IMR-90 (cell line): ENCODE results near the gene EPN3. TPM values are rescaled to one million over a fixed set of nuclear protein-coding genes. Genes with fewer than 3 reads are reported as not detected.

Experiments
- ATAC-seq: fragments of 200-7000 bp; cut with Tn5 transposase; 2 replicates; pipeline ENCODE4 v1.9.1; 2020; ENCODE audit warnings: low read depth, mild to moderate bottlenecking, moderate library complexity
- BruUV-seq: library from RNA; stranded (reverse); fragments of 400-500 nt; replicated peaks from 2 replicates; lab custom pipeline; 2021; lab: Mats Ljungman, UMichigan
- CTCF ChIA-PET: fragments of 300-600 bp; formaldehyde crosslinking; extraction: SDS; loops from one replicate; lab custom pipeline; 2021; ENCODE audit warnings: antibody characterized with exemption; lab: Yijun Ruan, JAX
- POLR2A ChIA-PET: fragments of 300-600 bp; sonication (Branson Sonifier 250); formaldehyde crosslinking; loops from one replicate; lab custom pipeline; 2022; ENCODE audit warnings: antibody characterized with exemption; ENCODE audit not compliant: unreplicated experiment; lab: Charles Lee
- DNase-seq: peaks from one replicate; pipeline ENCODE4 v3.0.0; 2013
- H2AFZ ChIP-seq: replicated peaks from 2 replicates; pipeline ENCODE3; 2013; ENCODE audit warnings: low read length, mild to moderate bottlenecking; ENCODE audit not compliant: poor library complexity
- H2AK5ac ChIP-seq: 2 replicates; pipeline ENCODE4 v1.6.1; 2013; ENCODE audit warnings: low read depth, low read length, inconsistent platforms
- H2AK9ac ChIP-seq: replicated peaks from 2 replicates; pipeline ENCODE3; 2013; ENCODE audit warnings: mild to moderate bottlenecking, low read depth, low read length, moderate library complexity; ENCODE audit not compliant: poor library complexity
- H2BK120ac ChIP-seq: 2 replicates; pipeline ENCODE4 v1.6.1; 2013; ENCODE audit warnings: low read depth, low read length, inconsistent platforms
- H2BK15ac ChIP-seq: 3 replicates; pipeline ENCODE4 v1.6.1; 2013; ENCODE audit warnings: low read depth, low read length, inconsistent platforms
- H2BK20ac ChIP-seq: 2 replicates; pipeline ENCODE4 v1.6.1; 2013; ENCODE audit warnings: low read depth, mild to moderate bottlenecking, inconsistent platforms, low read length, moderate library complexity
- H2BK5ac ChIP-seq: 2 replicates; pipeline ENCODE4 v1.6.1; 2013; ENCODE audit warnings: mild to moderate bottlenecking, low read depth, low read length, inconsistent platforms; ENCODE audit not compliant: poor library complexity, severe bottlenecking
- H3K14ac ChIP-seq: replicated peaks from 2 replicates; pipeline ENCODE4 v1.6.1; 2013; ENCODE audit warnings: low read depth, low read length, inconsistent platforms
- H3K18ac ChIP-seq: 2 replicates; pipeline ENCODE4 v1.6.1; 2013; ENCODE audit warnings: low read depth, low read length, control low read depth
- H3K23ac ChIP-seq: 2 replicates; pipeline ENCODE4 v1.6.1; 2013; ENCODE audit warnings: low read depth, low read length, inconsistent platforms
- H3K27ac ChIP-seq: 2 replicates; pipeline ENCODE4 v1.5.1; 2013; ENCODE audit warnings: mild to moderate bottlenecking, control low read depth, low read length; ENCODE audit not compliant: insufficient read depth
- H3K27me3 ChIP-seq: 2 replicates; pipeline ENCODE4 v1.6.1; 2013; ENCODE audit warnings: low read length; ENCODE audit not compliant: control insufficient read depth, insufficient read depth
- H3K36me3 ChIP-seq: 2 replicates; pipeline ENCODE4 v1.6.1; 2013; ENCODE audit warnings: low read length, mixed read lengths; ENCODE audit not compliant: control insufficient read depth, insufficient read depth
- H3K4ac ChIP-seq: 2 replicates; pipeline ENCODE4 v1.6.1; 2013; ENCODE audit warnings: low read depth, low read length, inconsistent platforms
- H3K4me1 ChIP-seq: 2 replicates; pipeline ENCODE4 v1.6.1; 2013; ENCODE audit warnings: low read length, mixed read lengths; ENCODE audit not compliant: control insufficient read depth, insufficient read depth
- H3K4me2 ChIP-seq: 2 replicates; pipeline ENCODE4 v1.6.1; 2013; ENCODE audit warnings: low read depth, mild to moderate bottlenecking, control low read depth, low read length, moderate library complexity
- H3K4me3 ChIP-seq: 2 replicates; pipeline ENCODE4 v1.5.1; 2013; ENCODE audit warnings: low read depth, mild to moderate bottlenecking, control low read depth, low read length, moderate library complexity; ENCODE audit not compliant: insufficient read depth
- H3K56ac ChIP-seq: 2 replicates; pipeline ENCODE4 v1.6.1; 2013; ENCODE audit warnings: low read length, inconsistent platforms; ENCODE audit not compliant: insufficient read depth; ENCODE audit errors: extremely low read depth
- H3K79me1 ChIP-seq, 2 experiments: 2 replicates each; pipeline ENCODE4 v1.6.1; 2013; ENCODE audit warnings: low read length in 2 of 2, inconsistent platforms in 1 of 2, low read depth in 1 of 2
- H3K9ac ChIP-seq: 2 replicates; pipeline ENCODE4 v1.6.1; 2013; ENCODE audit warnings: low read depth, low read length, control low read depth
- H3K9me1 ChIP-seq: 2 replicates; pipeline ENCODE4 v1.6.1; 2013; ENCODE audit warnings: low read length, inconsistent platforms; ENCODE audit not compliant: insufficient read depth
- H3K9me3 ChIP-seq: 2 replicates; pipeline ENCODE4 v1.6.1; 2013; ENCODE audit warnings: low read length; ENCODE audit not compliant: control insufficient read depth, insufficient read depth
- H4K20me1 ChIP-seq: 2 replicates; pipeline ENCODE4 v1.6.1; 2013; ENCODE audit warnings: low read length, inconsistent platforms; ENCODE audit not compliant: insufficient read depth
- H4K5ac ChIP-seq: 2 replicates; pipeline ENCODE4 v1.6.1; 2013; ENCODE audit warnings: mild to moderate bottlenecking, low read depth, low read length, control low read depth
- H4K8ac ChIP-seq, 2 experiments: 2 replicates each; pipeline ENCODE4 v1.6.1; 2013; ENCODE audit warnings: low read depth in 2 of 2, low read length in 2 of 2, control low read depth in 1 of 2, inconsistent platforms in 1 of 2
- H4K91ac ChIP-seq: 2 replicates; pipeline ENCODE4 v1.6.1; 2013; ENCODE audit warnings: low read depth, low read length, inconsistent platforms; ENCODE audit not compliant: insufficient read depth
- BHLHE40 ChIP-seq: fragments of 150-350 bp; IDR thresholded peaks from 2 replicates; pipeline ENCODE4 v1.6.1; 2016; ENCODE audit warnings: mild to moderate bottlenecking, low read depth, low read length
- WGBS, 2 experiments: methylation state at CpG; one replicate each; pipeline versions ENCODE4 v1.1.5 to v1.1.7; 2013; ENCODE audit warnings: missing lambda C conversion rate in 2 of 2; ENCODE audit not compliant: insufficient read length in 1 of 2; ENCODE audit errors: extremely low coverage in 2 of 2; 5-methylcytosine and 5-hydroxymethylcytosine counted together
- dilution Hi-C: fragments of 300-500 bp; cut with HindIII; formaldehyde crosslinking; loops from one replicate; pipeline ENCODE4 v1.14.3; 2018; ENCODE audit warnings: low sequenced_read_pairs; ENCODE audit not compliant: unreplicated experiment
- in situ Hi-C: fragments of 300-500 bp; cut with MboI; formaldehyde crosslinking; loops from 3 replicates; pipeline ENCODE4 v1.14.3; 2019; ENCODE audit warnings: low sequenced_read_pairs, inconsistent platforms, mixed read lengths
- intact Hi-C: fragments of 100-400 bp; cut with micrococcal nuclease; formaldehyde crosslinking; loops from 2 replicates; pipeline ENCODE4 v1.10.0; 2022
- polyA plus RNA-seq, 3 experiments: library from polyadenylated mRNA; depleted of rRNA; stranded (reverse); fragments of >200 nt; gene quantifications; 2 replicates each; pipeline ENCODE4 v1.2.3, GENCODE V29; 2012; ENCODE audit warnings: low replicate concordance in 1 of 3
- total RNA-seq: library from RNA; depleted of rRNA; stranded (reverse); fragments of >200 nt; gene quantifications from 2 replicates; pipeline ENCODE4 v1.2.3, GENCODE V29; 2012
- TF ChIP-seq, protein P1 (sequence below): fragments of 150-350 bp; IDR thresholded peaks from 2 replicates; pipeline ENCODE4 v1.6.1; 2017; ENCODE audit warnings: mild to moderate bottlenecking, antibody characterized with exemption, low read length, low read depth

The EPN3 gene
- total and polyA plus RNA-seq, 2 of the 4 experiments (the other 2 are of a cell fraction) = 0.09 TPM; not detected in 1

DNA sequence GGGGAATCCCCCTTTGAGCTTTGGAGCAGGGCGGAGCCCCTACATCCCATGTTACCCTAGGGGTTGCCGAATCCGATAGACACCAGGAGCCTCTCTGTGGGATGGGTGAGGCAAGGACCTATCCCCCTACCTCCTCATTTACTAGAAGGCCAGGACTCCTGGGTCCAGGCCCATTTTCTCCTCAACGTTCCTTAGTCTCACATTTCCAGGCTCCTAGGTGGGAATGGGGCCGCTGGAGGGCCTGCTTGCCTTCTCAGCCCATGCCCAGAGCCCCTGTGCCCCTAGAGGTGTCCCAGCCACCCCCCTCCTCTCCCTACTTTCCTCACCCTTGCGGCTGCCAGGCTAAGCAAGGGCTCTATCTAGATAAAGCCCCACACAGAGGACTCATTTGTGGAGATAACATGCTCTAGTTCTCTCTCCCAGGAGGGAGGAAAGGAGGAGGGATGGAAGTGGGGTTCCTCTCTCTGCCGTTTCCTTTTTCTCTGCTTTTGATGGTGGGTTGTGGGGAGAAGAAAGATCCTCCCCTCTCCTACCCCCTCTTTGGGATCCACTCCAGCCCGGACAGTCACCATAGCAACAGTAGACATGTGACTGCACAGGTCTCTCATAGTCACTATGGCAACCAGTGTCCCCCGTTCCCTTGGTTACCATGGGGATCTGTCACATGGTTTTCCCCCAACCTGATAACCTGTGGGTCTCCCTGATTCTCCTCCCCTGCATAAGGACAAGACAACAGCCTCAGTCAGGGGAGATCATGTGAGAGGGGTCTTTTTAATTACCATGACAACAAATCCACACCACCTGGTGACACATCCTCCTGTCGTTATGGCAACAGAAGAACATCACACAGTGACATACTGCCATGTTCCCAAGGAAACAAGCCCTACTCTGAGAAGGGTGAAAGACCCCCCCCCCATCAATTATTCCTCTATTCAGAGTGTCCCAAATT, 33.1 kb downstream of the EPN3 start:
- Histone ChIP-seq H2BK120ac (no peak overlapping the region), H3K36me3 (no peaks in the 10 kb centered on the region), H3K23ac (no peak overlapping the region), H3K4ac (no peak overlapping the region), H4K91ac (no peak overlapping the region), H3K9me3 (no peaks in the 10 kb centered on the region), H3K18ac (no peak overlapping the region), H2BK15ac (no peak overlapping the region), H4K5ac (no peak overlapping the region), H3K79me1 (no peaks in the 10 kb centered on the region), H3K14ac (no peak overlapping the region), H2BK5ac (no peak overlapping the region), H3K9ac (no peak overlapping the region), H3K9me1 (no peaks in the 10 kb centered on the region), H3K4me2 (no peak overlapping the region), H4K8ac (no peak overlapping the region), H3K27ac (no peak overlapping the region), H3K4me1 (peaks cover 5% of the 10 kb centered on the region; the same call in 1 of the 2 replicates), H2AK5ac (no peak overlapping the region), H2AFZ (no peak overlapping the region), H4K20me1 (peaks cover 3% of the 10 kb centered on the region; the same call in 1 of the 2 replicates), H2AK9ac (no peak overlapping the region), H2BK20ac (no peak overlapping the region), H3K4me3 (no peak overlapping the region), H3K56ac (no peak overlapping the region), H3K27me3 (peaks cover 83% of the 10 kb centered on the region)
- in situ Hi-C loops = loop anchor here (5.0 kb wide), 1 partner anchor 47 kb away; no protein-coding TSS in a partner anchor
- no TSS peak for BruUV-seq
- intact Hi-C loops = no loop called here
- CTCF ChIA-PET = interaction anchor here (0.6 kb wide), 1 partner anchor 83 kb away, joined by 3 read pairs; no protein-coding TSS in a partner anchor
- TF ChIP-seq BHLHE40 = no peak
- TF ChIP-seq, protein P1, sequence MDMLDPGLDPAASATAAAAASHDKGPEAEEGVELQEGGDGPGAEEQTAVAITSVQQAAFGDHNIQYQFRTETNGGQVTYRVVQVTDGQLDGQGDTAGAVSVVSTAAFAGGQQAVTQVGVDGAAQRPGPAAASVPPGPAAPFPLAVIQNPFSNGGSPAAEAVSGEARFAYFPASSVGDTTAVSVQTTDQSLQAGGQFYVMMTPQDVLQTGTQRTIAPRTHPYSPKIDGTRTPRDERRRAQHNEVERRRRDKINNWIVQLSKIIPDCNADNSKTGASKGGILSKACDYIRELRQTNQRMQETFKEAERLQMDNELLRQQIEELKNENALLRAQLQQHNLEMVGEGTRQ = peak; percentile 67
- whole genome bisulfite sequencing, 2 experiments = 70% methylated on average over 2 of the region's 10 CpGs; no CpG with 5 or more reads in 1 of the 2 experiments
- dilution Hi-C loops = no loop called here
- ATAC-seq = no peak
- POLR2A ChIA-PET = no interaction called here
- peak; percentile 4 for DNase-seq
